Liver (tissue), 9 donors: ENCODE results near the gene DHRSX. TPM values are rescaled to one million over a fixed set of nuclear protein-coding genes. Genes with fewer than 3 reads are reported as not detected.

ENCODE experiments used
- DNase-seq: peaks from one replicate; pipeline ENCODE4 v3.0.0-alpha.2; 2017; ENCODE audit warnings: low spot score
- H3K27ac ChIP-seq, 2 donors: one replicate each; pipeline ENCODE4 v1.7.0; 2013; ENCODE audit warnings: inconsistent platforms in 2 of 2, low read length in 2 of 2, control low read depth in 1 of 2, low read depth in 1 of 2, mild to moderate bottlenecking in 1 of 2
- H3K27me3 ChIP-seq, 4 donors: one replicate each; pipeline versions ENCODE4 v1.6.1 to v1.7.0; 2013; ENCODE audit warnings: low read length in 3 of 4, inconsistent platforms in 1 of 4, mild to moderate bottlenecking in 1 of 4, moderate library complexity in 1 of 4; ENCODE audit not compliant: control insufficient read depth in 4 of 4, insufficient read depth in 4 of 4
- H3K36me3 ChIP-seq, 4 donors: one replicate each; pipeline versions ENCODE4 v1.6.1 to v1.7.0; 2013; ENCODE audit warnings: low read length in 3 of 4, mild to moderate bottlenecking in 3 of 4, low read depth in 1 of 4, moderate library complexity in 1 of 4; ENCODE audit not compliant: control insufficient read depth in 4 of 4, insufficient read depth in 3 of 4
- H3K4me1 ChIP-seq, 4 donors: one replicate each; pipeline versions ENCODE4 v1.6.1 to v1.7.0; 2013; ENCODE audit warnings: low read length in 3 of 4, mild to moderate bottlenecking in 3 of 4, moderate library complexity in 1 of 4; ENCODE audit not compliant: control insufficient read depth in 4 of 4, insufficient read depth in 4 of 4
- H3K4me3 ChIP-seq, 3 donors: one replicate each; pipeline versions ENCODE4 v1.6.1 to v1.7.0; 2013; ENCODE audit warnings: low read length in 3 of 3, control low read depth in 1 of 3, low read depth in 1 of 3, mild to moderate bottlenecking in 1 of 3
- H3K9ac ChIP-seq, 2 donors: one replicate each; pipeline ENCODE4 v1.7.0; 2013; ENCODE audit warnings: low read length in 2 of 2, mild to moderate bottlenecking in 2 of 2, moderate library complexity in 2 of 2, control low read depth in 1 of 2, low read depth in 1 of 2
- H3K9me3 ChIP-seq, 4 donors: one replicate each; pipeline versions ENCODE4 v1.6.1 to v1.7.0; 2013; ENCODE audit warnings: low read length in 3 of 4; ENCODE audit not compliant: control insufficient read depth in 4 of 4
- EGR1 ChIP-seq, 2 donors: IDR thresholded peaks; 2 replicates each; pipeline ENCODE4 v1.6.1; 2016 to 2018; ENCODE audit warnings: antibody characterized with exemption in 2 of 2, low read depth in 2 of 2
- FOXA1 ChIP-seq: IDR thresholded peaks from 2 replicates; pipeline ENCODE4 v1.6.1; 2016; ENCODE audit warnings: antibody characterized with exemption
- FOXA2 ChIP-seq: IDR thresholded peaks from 2 replicates; pipeline ENCODE4 v1.6.1; 2016; ENCODE audit warnings: antibody characterized with exemption
- GABPA ChIP-seq, 2 donors: IDR thresholded peaks in 1 of 2; conservative IDR thresholded peaks in 1 of 2; 2 replicates each; pipeline ENCODE4 v1.6.1; 2016; ENCODE audit warnings: antibody characterized with exemption in 2 of 2, mild to moderate bottlenecking in 1 of 2, moderate library complexity in 1 of 2
- HNF4A ChIP-seq, 2 donors: conservative IDR thresholded peaks; 2 replicates each; pipeline ENCODE4 v1.6.1; 2016; ENCODE audit warnings: antibody characterized with exemption in 2 of 2, mild to moderate bottlenecking in 2 of 2
- HNF4G ChIP-seq: IDR thresholded peaks from 2 replicates; pipeline ENCODE4 v1.6.1; 2016; ENCODE audit warnings: antibody characterized with exemption
- JUND ChIP-seq, 2 donors: IDR thresholded peaks; 2 replicates each; pipeline ENCODE4 v1.6.1; 2016; ENCODE audit warnings: antibody characterized with exemption in 2 of 2
- NR2F2 ChIP-seq: IDR thresholded peaks from 2 replicates; pipeline ENCODE4 v1.6.1; 2016; ENCODE audit warnings: antibody characterized with exemption
- RAD21 ChIP-seq, 2 donors: IDR thresholded peaks; 2 replicates each; pipeline ENCODE4 v1.6.1; 2016; ENCODE audit warnings: antibody characterized with exemption in 2 of 2, mild to moderate bottlenecking in 2 of 2
- RXRA ChIP-seq, 2 donors: IDR thresholded peaks; 2 replicates each; pipeline ENCODE4 v1.6.1; 2017 to 2018; ENCODE audit warnings: antibody characterized with exemption in 2 of 2, mild to moderate bottlenecking in 1 of 2
- SP1 ChIP-seq: IDR thresholded peaks from 2 replicates; pipeline ENCODE4 v1.6.1; 2018; ENCODE audit warnings: antibody characterized with exemption, mild to moderate bottlenecking
- TAF1 ChIP-seq: conservative IDR thresholded peaks from 2 replicates; pipeline ENCODE4 v1.6.1; 2016; ENCODE audit warnings: antibody characterized with exemption, mild to moderate bottlenecking
- YY1 ChIP-seq: IDR thresholded peaks from 2 replicates; pipeline ENCODE4 v1.6.1; 2016; ENCODE audit warnings: antibody characterized with exemption, mild to moderate bottlenecking
- WGBS: extraction: QIAGEN DNeasy Blood & Tissue Kit; methylation state at CpG from one replicate; pipeline ENCODE4 v1.1.7; 2013; 5-methylcytosine and 5-hydroxymethylcytosine counted together
- polyA plus RNA-seq, 2 donors: library from polyadenylated mRNA; stranded (reverse) in 1 of 2; unstranded in 1 of 2; fragments of 200-250 nt in 1 of 2; fragments of >200 nt in 1 of 2; fragmentation: Nextera tagmentation in 1 of 2; extraction: Ambion mirVana in 1 of 2; gene quantifications; one replicate each; pipeline versions ENCODE4 v1.2.1 to v1.2.3, GENCODE V29; 2013 to 2015
- total RNA-seq, 2 donors: library from RNA; depleted of rRNA; stranded (reverse); fragments of >200 nt; gene quantifications; one replicate each; pipeline ENCODE4 v1.2.3, GENCODE V29; 2014
- TF ChIP-seq, protein P1 (sequence below): IDR thresholded peaks from 2 replicates; pipeline ENCODE4 v1.6.1; 2016; ENCODE audit warnings: antibody characterized with exemption, mild to moderate bottlenecking
- TF ChIP-seq, protein P2 (sequence below): IDR thresholded peaks from 2 replicates; pipeline ENCODE4 v1.6.1; 2016; ENCODE audit warnings: antibody characterized with exemption
- TF ChIP-seq, protein P3 (sequence below): fragments of 150-350 bp; IDR thresholded peaks from 2 replicates; pipeline ENCODE4 v1.5.1; 2017; ENCODE audit warnings: improper control_type of control experiment, low read depth, low read length; ENCODE audit not compliant: missing input control
- TF ChIP-seq, protein P4 (sequence below): IDR thresholded peaks from 2 replicates; pipeline ENCODE4 v1.6.1; 2016; ENCODE audit warnings: antibody characterized with exemption
- TF ChIP-seq, protein P5 (sequence below): IDR thresholded peaks from 2 replicates; pipeline ENCODE4 v1.6.1; 2016; ENCODE audit warnings: antibody characterized with exemption
- donor health status: healthy.
- donor health status: healthy.
- donor health status: healthy.
- donor health status: healthy.
- donor health status: healthy.

Gene DHRSX
- total and polyA plus RNA-seq, 4 donors, result 17.2 to 35.2 (median 23.3) TPM

DNA sequence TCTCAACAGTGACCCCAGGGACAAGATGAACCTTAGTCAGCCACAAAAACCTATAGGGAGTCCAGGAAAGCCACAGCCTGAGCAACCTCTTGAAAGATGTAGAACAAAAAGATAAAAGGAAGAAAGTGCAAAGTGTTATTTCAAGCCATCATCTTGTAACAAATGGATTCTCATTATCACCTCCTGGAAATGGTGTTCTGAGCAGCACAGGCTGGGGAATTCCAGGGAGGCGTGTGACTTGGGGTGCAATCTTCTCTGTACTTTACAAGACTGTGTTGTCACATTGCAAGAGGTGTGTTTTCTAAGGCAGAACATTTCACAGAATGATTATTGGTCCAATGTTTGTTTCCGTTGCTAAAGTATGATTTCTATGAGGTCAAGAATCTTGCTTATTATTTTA lies 214.0 kb downstream of the DHRSX start:
- Histone ChIP-seq H3K9ac (no peak overlapping the region), H3K4me3 (no peak overlapping the region), H3K9me3 (no peaks in the 10 kb centered on the region), H3K27me3 (no peaks in the 10 kb centered on the region), H3K4me1 (no peaks in the 10 kb centered on the region), H3K36me3 (peaks cover 0 to 23% (median 9%) of the 10 kb centered on the region in 4 donors), H3K27ac (no peak overlapping the region)
- no peak for TF ChIP-seq HNF4G
- TF ChIP-seq JUND (IDR thresholded peaks at IDR 0.05), result no peak
- no peak for TF ChIP-seq RAD21 (IDR thresholded peaks at IDR 0.05)
- TF ChIP-seq FOXA1, result no peak
- no peak for TF ChIP-seq NR2F2
- TF ChIP-seq, protein P1, sequence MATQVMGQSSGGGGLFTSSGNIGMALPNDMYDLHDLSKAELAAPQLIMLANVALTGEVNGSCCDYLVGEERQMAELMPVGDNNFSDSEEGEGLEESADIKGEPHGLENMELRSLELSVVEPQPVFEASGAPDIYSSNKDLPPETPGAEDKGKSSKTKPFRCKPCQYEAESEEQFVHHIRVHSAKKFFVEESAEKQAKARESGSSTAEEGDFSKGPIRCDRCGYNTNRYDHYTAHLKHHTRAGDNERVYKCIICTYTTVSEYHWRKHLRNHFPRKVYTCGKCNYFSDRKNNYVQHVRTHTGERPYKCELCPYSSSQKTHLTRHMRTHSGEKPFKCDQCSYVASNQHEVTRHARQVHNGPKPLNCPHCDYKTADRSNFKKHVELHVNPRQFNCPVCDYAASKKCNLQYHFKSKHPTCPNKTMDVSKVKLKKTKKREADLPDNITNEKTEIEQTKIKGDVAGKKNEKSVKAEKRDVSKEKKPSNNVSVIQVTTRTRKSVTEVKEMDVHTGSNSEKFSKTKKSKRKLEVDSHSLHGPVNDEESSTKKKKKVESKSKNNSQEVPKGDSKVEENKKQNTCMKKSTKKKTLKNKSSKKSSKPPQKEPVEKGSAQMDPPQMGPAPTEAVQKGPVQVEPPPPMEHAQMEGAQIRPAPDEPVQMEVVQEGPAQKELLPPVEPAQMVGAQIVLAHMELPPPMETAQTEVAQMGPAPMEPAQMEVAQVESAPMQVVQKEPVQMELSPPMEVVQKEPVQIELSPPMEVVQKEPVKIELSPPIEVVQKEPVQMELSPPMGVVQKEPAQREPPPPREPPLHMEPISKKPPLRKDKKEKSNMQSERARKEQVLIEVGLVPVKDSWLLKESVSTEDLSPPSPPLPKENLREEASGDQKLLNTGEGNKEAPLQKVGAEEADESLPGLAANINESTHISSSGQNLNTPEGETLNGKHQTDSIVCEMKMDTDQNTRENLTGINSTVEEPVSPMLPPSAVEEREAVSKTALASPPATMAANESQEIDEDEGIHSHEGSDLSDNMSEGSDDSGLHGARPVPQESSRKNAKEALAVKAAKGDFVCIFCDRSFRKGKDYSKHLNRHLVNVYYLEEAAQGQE, result no peak
- TF ChIP-seq GABPA (IDR thresholded peaks at IDR 0.05 in 1 of 2, conservative IDR thresholded peaks at IDR 0.05 in 1 of 2), result no peak
- no peak for TF ChIP-seq RXRA (IDR thresholded peaks at IDR 0.05)
- TF ChIP-seq YY1, result no peak
- TF ChIP-seq TAF1, result no peak
- TF ChIP-seq SP1, result no peak
- TF ChIP-seq, protein P2, sequence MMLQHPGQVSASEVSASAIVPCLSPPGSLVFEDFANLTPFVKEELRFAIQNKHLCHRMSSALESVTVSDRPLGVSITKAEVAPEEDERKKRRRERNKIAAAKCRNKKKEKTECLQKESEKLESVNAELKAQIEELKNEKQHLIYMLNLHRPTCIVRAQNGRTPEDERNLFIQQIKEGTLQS, result no peak
- TF ChIP-seq, protein P3, sequence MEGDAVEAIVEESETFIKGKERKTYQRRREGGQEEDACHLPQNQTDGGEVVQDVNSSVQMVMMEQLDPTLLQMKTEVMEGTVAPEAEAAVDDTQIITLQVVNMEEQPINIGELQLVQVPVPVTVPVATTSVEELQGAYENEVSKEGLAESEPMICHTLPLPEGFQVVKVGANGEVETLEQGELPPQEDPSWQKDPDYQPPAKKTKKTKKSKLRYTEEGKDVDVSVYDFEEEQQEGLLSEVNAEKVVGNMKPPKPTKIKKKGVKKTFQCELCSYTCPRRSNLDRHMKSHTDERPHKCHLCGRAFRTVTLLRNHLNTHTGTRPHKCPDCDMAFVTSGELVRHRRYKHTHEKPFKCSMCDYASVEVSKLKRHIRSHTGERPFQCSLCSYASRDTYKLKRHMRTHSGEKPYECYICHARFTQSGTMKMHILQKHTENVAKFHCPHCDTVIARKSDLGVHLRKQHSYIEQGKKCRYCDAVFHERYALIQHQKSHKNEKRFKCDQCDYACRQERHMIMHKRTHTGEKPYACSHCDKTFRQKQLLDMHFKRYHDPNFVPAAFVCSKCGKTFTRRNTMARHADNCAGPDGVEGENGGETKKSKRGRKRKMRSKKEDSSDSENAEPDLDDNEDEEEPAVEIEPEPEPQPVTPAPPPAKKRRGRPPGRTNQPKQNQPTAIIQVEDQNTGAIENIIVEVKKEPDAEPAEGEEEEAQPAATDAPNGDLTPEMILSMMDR, result no peak
- TF ChIP-seq, protein P4, sequence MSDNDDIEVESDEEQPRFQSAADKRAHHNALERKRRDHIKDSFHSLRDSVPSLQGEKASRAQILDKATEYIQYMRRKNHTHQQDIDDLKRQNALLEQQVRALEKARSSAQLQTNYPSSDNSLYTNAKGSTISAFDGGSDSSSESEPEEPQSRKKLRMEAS, result no peak
- TF ChIP-seq FOXA2, result no peak
- TF ChIP-seq EGR1 (IDR thresholded peaks at IDR 0.05; ENCODE audit: low read depth in 2 of 2), result no peak
- no peak for TF ChIP-seq HNF4A (conservative IDR thresholded peaks at IDR 0.05)
- TF ChIP-seq, protein P5, sequence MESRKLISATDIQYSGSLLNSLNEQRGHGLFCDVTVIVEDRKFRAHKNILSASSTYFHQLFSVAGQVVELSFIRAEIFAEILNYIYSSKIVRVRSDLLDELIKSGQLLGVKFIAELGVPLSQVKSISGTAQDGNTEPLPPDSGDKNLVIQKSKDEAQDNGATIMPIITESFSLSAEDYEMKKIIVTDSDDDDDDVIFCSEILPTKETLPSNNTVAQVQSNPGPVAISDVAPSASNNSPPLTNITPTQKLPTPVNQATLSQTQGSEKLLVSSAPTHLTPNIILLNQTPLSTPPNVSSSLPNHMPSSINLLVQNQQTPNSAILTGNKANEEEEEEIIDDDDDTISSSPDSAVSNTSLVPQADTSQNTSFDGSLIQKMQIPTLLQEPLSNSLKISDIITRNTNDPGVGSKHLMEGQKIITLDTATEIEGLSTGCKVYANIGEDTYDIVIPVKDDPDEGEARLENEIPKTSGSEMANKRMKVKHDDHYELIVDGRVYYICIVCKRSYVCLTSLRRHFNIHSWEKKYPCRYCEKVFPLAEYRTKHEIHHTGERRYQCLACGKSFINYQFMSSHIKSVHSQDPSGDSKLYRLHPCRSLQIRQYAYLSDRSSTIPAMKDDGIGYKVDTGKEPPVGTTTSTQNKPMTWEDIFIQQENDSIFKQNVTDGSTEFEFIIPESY, result no peak
- 93% methylated on average over 2 of the region's 2 CpGs for WGBS
- no peak for DNase-seq
